MG63 (cell line): ENCODE data around the gene TAS1R1. TPM values are rescaled to one million over a fixed set of nuclear protein-coding genes. Genes with fewer than 3 reads are reported as not detected.

Experiments
- DNase-seq: peaks from one replicate; pipeline ENCODE4 v3.0.0-alpha.2; 2020
- H3K27me3 ChIP-seq: fragments of 250-450 bp; sonication (Bioruptor Pico); 2 replicates; pipeline ENCODE4 v1.5.1; 2020; ENCODE audit warnings: mild to moderate bottlenecking, moderate library complexity
- H3K36me3 ChIP-seq: fragments of 250-450 bp; sonication (Bioruptor Pico); 2 replicates; pipeline ENCODE4 v1.5.1; 2020; ENCODE audit warnings: mild to moderate bottlenecking, moderate library complexity
- H3K4me3 ChIP-seq: fragments of 250-450 bp; sonication (Bioruptor Pico); 2 replicates; pipeline ENCODE4 v1.5.1; 2020; ENCODE audit warnings: mild to moderate bottlenecking, moderate library complexity
- H3K9me3 ChIP-seq: fragments of 250-450 bp; sonication (Bioruptor Pico); 2 replicates; pipeline ENCODE4 v1.5.1; 2020; ENCODE audit warnings: mild to moderate bottlenecking, moderate library complexity
- total RNA-seq: library from RNA; depleted of rRNA; stranded (reverse); fragments of >200 nt; shearing (Covaris generic); gene quantifications from 2 replicates; pipeline ENCODE4 v1.2.3, GENCODE V29; 2014; ENCODE audit warnings: low replicate concordance

Gene TAS1R1
- total RNA-seq, 1 experiment from 2014 or later = not detected

DNA sequence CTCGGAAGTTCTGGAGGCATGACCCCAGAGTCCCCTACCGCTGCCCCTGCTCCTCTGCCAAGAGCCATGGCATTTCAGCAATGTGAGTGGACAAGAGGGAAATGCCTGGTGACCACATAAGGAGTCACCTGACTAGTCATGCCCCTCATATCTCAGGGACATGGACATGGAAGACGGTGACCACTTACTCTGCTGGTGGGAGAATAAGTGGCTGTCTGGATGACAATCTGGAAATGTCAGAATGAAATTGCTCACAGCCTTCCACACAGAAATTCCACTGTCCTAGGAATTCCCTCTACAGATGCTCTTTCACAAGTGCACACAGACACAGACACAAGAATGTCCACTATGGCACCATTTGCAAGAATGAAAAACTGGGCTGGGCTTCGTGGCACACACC lies 39.3 kb upstream of the TAS1R1 start:
- H3K4me3 ChIP-seq = no peak overlapping the region
- no peaks in the 10 kb centered on the region for H3K36me3 ChIP-seq
- no peaks in the 10 kb centered on the region for H3K9me3 ChIP-seq
- no peaks in the 10 kb centered on the region for H3K27me3 ChIP-seq
- DNase-seq = no peak

DNA sequence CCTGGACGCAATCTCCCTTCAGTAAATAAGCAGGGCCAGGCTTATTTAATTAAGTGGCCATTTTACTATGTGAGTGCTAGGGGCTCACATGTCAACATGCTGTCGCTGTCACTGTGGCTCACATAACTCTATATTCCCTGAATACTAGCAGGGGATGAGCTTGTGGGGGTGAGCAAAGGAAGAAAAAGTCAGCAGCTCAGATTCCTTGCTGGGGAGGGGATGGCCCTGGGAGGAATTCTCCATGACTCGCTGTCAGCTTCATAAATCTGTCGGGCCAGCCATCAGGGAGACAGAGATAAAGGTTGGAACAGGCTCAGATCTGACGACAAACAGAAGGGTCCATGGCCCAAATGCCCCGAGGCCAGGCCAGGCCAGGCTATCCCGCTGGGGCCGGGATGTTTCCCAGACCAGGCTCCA lies 37.7 kb upstream of the TAS1R1 start:
- no peak for DNase-seq
- Histone ChIP-seq H3K36me3 (no peaks in the 10 kb centered on the region), H3K27me3 (no peaks in the 10 kb centered on the region), H3K4me3 (no peak overlapping the region), H3K9me3 (no peaks in the 10 kb centered on the region)

DNA sequence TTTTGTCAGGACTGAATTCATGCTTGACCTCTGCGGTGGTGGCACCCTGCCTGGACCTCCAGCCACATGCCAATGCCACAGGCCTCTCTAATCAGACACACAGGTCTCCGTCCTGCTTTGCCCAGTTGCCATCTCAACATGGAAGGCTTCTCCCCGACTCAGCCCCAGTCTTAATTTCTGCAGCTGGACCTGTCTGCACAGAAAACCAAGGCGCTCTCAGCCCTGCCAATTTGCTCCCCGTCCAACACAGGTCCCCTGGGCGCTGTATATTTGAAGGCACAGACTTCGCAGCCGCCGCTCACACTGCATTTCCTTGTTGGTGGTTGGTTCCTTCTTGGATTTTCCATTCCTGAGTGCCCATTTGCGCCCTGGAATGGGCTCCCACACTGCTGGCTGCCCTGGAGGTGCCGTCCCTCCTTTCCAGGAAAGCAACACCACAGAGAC lies 35.6 kb upstream of the TAS1R1 start:
- no peaks in the 10 kb centered on the region for H3K27me3 ChIP-seq
- no peaks in the 10 kb centered on the region for H3K9me3 ChIP-seq
- H3K4me3 ChIP-seq = no peak overlapping the region
- H3K36me3 ChIP-seq = peaks cover 4% of the 10 kb centered on the region
- peak; percentile 46 for DNase-seq

DNA sequence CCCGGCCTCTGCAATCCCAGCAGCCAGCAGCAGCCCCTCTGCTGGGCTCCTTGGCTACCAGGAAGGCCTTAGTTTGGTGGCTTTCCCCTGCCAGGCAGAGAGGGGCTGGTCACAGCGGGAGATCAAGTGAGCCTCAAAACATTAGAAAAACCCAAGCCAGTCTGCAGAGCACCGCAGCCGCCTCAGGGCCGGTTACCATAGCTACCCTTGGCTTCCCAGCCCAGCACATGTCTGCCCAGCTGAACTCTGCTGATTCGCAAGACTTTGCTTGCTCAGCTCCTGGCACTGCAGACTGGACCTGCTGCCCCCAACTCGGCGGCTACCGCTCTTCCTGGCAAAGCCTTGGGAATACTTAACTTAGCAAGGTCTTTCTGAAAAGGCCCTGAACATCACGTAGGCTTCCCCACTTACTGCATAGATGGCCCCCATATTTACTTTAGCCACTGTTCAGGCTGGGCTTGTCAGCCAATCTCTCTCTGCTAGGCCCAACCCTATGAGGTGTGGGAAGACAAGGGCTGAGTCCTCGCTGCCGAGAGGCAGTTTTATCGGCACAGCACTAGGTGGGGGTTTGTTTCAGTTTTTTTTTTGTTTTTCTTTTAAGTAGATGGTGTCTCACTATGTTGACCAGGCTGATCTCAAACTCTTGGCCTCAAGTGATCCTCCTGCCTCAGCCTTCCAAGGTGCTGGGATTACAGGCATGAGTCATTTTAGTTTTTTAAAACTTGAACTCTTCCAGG lies 35.0 kb upstream of the TAS1R1 start:
- DNase-seq = peak; percentile 86
- Histone ChIP-seq H3K27me3 (no peaks in the 10 kb centered on the region), H3K36me3 (peaks cover 6% of the 10 kb centered on the region), H3K9me3 (no peaks in the 10 kb centered on the region), H3K4me3 (no peak overlapping the region)

DNA sequence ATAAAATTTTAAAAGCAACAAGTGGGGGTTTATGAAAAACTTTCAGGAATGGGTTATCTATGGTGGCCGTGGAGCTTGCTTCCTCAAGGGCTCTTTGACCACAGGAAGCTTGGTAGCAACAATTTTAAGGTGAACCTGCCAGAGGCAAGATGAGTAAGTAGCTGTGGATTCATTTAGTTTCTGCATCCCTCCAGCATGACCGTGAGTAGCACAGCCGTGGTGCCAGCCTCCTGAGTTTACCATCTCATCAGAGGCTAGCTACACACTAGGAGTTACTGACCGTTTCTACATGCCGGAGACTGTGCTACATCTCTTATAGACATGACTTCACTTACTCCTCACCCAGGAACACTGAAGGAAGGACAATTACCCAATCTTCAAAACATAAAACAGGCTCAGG lies 33.6 kb upstream of the TAS1R1 start:
- Histone ChIP-seq H3K27me3 (no peaks in the 10 kb centered on the region), H3K36me3 (peaks cover 20% of the 10 kb centered on the region), H3K4me3 (no peak overlapping the region), H3K9me3 (no peaks in the 10 kb centered on the region)
- peak; percentile 27 for DNase-seq

DNA sequence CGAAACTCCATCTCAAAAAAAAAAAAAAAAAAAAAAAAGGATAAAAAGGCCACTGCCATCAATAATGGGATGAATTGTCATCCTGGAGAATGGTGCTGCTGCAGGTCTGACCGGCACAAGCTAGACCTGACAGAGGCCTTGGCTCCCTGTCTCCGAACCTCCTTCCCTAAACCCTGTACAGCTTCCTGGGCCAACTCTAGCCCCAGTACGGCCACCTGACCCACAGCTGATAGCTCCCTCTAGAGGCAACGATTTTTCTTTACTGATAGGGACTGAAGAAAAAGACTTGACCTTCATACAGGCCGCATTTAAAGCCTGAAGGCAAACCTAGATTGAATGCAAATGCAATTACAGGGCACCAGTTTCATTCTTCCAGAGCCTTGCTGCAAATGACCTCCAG lies 31.5 kb upstream of the TAS1R1 start:
- peak; percentile 27 for DNase-seq
- Histone ChIP-seq H3K36me3 (peaks cover 28% of the 10 kb centered on the region), H3K9me3 (no peaks in the 10 kb centered on the region), H3K4me3 (no peak overlapping the region), H3K27me3 (no peaks in the 10 kb centered on the region)

DNA sequence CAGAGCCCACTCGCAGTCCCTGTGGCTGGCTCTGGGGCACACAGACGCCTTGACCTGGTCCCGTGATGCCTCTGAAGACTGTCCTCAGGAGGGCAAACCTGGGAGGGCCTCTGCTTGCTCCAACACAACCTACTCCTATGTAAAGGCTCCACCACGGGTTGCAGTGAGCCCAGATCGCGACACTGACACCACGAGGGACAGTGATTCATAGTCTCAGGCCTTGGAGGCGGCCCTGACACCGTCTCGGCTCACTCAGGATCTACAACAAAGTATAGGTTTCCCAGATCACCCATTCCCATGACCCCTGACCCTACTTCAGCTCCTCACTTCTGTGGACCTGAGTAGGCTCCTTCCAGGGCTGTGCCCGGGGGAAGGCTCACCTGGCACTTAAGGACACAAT lies 28.8 kb upstream of the TAS1R1 start:
- Histone ChIP-seq H3K27me3 (no peaks in the 10 kb centered on the region), H3K36me3 (peaks cover 46% of the 10 kb centered on the region), H3K4me3 (no peak overlapping the region), H3K9me3 (no peaks in the 10 kb centered on the region)
- DNase-seq = no peak

DNA sequence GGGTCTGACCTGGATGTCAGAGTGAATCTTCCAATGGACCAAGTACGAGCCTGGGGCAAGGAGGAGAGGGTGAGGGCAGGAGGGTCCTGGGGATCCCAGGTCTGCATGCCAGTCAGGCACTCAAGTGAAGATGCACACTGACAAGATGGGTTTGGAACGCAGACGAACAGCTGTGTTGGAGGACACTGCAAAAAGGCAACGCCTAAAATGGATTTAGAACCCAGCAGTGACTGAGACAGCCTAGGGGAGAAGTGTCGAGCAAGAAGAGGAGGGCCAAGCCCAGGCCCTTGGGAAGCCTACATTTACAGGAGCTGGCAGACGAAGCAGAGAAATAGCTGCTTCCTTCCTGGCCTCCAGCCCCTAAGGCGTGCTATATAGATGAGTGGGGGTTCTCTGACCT lies 26.6 kb upstream of the TAS1R1 start:
- Histone ChIP-seq H3K27me3 (no peaks in the 10 kb centered on the region), H3K4me3 (no peak overlapping the region), H3K9me3 (no peaks in the 10 kb centered on the region), H3K36me3 (peaks cover 68% of the 10 kb centered on the region)
- DNase-seq = no peak

DNA sequence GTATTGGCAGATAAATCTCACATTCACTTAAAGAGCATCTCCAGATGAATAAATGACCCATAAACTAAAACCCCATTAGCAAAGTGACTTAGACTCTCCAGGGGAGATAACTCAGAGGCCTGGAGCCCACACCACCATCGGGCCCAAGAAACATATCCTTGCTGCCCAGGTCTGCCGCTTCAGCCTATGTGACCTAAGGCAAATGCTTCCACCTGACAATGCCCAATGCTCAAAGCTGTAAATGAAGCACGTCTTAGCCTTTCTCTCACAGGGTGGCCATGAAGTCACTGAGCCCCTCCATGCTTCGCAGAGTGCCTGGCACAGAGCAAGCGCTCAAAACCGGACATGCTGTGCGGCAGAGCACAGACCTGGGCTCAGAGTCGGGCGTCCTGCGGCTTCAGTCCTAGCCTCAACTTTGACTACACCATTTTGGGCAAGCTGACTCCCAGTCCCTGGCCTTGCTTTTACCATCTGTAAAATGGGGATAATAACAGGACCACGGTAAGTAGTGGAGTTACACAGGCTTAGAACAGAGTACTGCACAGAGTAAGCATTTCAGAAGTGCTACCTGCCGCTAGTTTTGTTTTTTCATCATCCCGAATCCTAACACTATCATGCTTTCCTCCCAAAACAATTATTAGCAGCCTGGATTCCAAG lies 24.5 kb upstream of the TAS1R1 start:
- DNase-seq = no peak
- Histone ChIP-seq H3K4me3 (no peak overlapping the region), H3K27me3 (no peaks in the 10 kb centered on the region), H3K9me3 (no peaks in the 10 kb centered on the region), H3K36me3 (peaks cover 70% of the 10 kb centered on the region)

DNA sequence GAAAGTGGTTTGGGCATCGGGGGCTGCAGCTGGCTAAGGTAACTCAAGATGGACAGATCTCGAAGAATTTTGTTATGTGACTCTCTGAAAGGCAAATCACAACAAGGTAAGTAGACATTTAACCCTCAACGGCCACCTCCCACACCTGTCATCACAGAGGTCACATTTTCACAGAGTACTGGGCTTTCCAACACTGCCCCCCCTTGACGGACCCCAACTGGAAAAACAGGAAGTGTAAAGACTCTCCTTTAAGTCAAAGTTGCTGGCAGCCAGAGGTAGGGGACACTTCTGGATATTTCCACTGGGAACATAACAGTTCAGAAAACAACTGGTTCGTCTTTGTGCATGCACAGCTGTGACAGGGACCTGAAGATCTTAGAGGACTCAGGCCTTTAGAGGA lies 23.1 kb upstream of the TAS1R1 start:
- no peaks in the 10 kb centered on the region for H3K9me3 ChIP-seq
- H3K36me3 ChIP-seq = peaks cover 65% of the 10 kb centered on the region
- H3K4me3 ChIP-seq = no peak overlapping the region
- DNase-seq = no peak
- H3K27me3 ChIP-seq = no peaks in the 10 kb centered on the region

DNA sequence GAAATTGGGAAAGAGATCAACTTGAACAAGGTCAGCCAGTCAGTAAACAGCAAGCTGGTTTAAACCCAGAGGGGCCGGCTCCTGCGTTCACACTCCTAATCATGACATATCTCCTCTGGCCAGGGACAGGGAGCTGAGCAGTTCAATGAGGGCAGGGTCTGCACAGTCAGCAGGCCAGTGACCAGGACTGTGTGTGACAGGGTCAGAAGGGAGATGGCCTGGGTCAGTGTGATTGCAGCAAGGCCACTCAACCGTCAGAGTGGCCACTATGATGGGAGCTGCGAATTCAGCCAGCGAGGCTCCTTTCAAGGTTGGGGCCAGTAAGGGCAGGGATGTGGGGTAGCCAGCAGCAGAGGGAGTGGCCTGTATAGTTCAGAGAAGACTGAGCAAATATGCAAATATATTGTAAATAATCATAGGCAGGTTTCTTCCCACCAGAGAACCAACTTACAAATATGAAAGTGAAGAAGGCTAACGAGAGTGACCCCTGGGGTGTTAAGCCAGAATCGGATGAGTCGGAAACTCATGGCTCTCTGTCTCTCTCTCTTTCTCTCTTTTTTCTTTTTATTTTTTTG lies 20.8 kb upstream of the TAS1R1 start:
- peaks cover 57% of the 10 kb centered on the region for H3K36me3 ChIP-seq
- H3K9me3 ChIP-seq = no peaks in the 10 kb centered on the region
- H3K27me3 ChIP-seq = no peaks in the 10 kb centered on the region
- H3K4me3 ChIP-seq = no peak overlapping the region
- no peak for DNase-seq

DNA sequence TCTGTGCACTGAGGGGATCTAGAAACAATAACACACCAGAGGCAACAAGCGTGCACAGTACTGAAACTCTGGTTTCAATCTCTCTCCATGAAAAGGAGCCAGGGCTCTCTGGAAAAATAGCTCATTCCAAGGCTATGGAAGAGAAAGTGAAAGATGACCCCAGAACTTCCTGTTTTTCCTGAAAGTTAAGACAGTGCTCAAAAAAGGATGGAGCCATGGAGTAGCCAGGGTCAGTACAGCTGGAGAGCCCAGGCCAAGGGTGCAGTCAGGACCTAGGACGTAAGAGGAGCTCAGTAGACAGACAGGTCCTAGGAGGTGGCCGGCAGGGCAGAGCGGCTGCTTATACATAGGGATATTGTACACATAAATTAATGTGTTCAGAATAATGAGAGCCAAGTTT lies 19.9 kb upstream of the TAS1R1 start:
- Histone ChIP-seq H3K9me3 (no peaks in the 10 kb centered on the region), H3K36me3 (peaks cover 58% of the 10 kb centered on the region), H3K4me3 (no peak overlapping the region), H3K27me3 (no peaks in the 10 kb centered on the region)
- no peak for DNase-seq

DNA sequence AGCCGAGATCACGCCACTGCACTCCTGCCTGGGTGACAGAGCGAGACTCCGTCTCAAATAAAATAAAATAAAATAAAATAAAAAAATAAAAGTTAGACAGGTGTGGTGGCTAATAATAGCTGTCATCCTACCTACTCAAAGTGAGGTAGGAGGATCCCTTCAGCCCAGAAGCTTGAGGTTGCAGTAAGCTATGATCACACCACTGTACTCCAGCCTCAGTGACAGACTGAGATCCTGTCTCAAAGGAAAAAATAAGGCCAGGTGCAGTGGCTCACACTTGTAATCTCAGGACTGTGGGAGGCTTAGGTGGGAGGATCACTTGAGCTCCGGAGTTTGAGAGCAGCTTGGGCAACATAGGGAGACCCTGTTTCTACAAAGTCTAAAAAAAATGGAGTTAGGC lies 18.8 kb upstream of the TAS1R1 start:
- DNase-seq = no peak
- no peaks in the 10 kb centered on the region for H3K9me3 ChIP-seq
- no peaks in the 10 kb centered on the region for H3K27me3 ChIP-seq
- no peak overlapping the region for H3K4me3 ChIP-seq
- H3K36me3 ChIP-seq = peaks cover 55% of the 10 kb centered on the region

DNA sequence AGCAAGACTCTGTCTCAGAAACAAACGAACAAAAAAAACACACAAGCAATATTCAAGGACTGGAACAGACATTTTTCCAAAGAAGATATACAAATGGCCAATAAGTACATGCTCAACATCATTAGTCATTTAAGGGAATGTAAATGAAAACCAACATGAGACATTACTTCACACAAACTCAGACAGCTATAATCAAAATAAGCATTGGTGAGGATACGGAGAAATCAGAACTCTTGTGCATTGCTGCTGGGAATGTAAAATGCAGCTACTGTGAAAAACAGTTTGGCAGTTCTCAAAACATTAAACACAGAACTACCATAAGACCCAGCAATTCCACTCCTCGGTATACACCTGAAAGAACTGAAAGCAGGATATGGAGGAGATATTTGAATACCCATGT lies 16.2 kb upstream of the TAS1R1 start:
- Histone ChIP-seq H3K9me3 (no peaks in the 10 kb centered on the region), H3K27me3 (no peaks in the 10 kb centered on the region), H3K4me3 (no peak overlapping the region), H3K36me3 (peaks cover 50% of the 10 kb centered on the region)
- DNase-seq = no peak

DNA sequence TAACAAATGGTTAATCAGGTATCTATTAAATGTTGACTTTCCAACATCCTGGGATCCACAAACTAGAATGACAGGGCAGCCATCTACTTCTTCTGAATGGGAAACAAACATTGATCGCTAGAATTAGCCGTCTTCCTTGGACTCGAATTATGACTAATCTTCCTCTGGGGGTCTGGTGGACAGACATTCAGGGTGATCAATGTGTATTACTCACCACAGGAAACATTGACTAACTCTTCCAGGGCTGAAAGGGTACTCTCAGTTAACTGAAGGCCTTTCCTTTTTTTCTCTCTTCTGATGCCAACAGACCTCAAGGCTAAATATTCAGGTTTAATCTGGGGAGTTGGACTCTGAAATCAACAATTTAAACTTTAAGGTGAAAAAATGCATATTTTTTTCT lies 10.3 kb upstream of the TAS1R1 start:
- no peak for DNase-seq
- no peaks in the 10 kb centered on the region for H3K9me3 ChIP-seq
- peaks cover 67% of the 10 kb centered on the region for H3K36me3 ChIP-seq
- no peaks in the 10 kb centered on the region for H3K27me3 ChIP-seq
- no peak overlapping the region for H3K4me3 ChIP-seq

DNA sequence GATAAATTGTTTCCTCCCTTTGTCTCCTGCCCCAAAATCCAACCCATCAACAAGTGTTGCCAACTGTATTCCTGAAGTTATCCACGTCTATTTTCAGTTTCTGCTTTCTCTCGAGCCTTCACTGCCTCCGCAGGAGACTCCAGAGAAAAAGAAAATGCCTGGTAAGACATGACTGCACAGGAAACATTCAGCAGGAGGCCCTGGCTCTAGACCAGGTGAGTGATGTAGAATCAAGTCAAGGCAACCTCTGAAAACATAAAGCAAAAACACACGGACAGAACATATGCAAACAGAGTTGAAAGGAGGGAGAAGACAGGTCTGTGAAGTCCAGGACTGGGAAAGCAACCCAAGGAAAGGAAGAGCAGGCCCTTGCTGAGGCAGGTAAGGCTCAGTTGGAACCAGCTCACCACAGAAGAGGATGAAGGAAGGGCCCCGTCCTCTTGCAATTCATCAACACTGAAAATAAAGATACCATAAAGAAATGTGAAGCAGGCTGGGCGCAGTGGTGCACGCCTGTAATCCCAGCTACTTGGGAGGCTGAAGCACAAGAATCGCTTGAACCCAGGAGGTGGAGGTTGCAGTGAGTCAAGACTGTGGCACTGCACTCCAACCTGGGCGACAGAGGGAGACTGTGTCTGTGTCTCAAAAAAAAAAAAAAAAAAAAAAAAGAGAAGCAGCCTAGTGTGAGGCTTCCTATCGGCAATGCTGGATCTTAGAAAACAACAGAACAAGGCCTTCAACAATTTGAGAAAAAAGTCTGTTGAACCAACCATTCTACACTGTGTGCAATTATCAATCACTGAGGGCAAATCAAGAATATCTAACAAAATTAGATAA lies 9.6 kb upstream of the TAS1R1 start:
- no peak overlapping the region for H3K4me3 ChIP-seq
- peak; percentile 21 for DNase-seq
- peaks cover 69% of the 10 kb centered on the region for H3K36me3 ChIP-seq
- H3K27me3 ChIP-seq = no peaks in the 10 kb centered on the region
- no peaks in the 10 kb centered on the region for H3K9me3 ChIP-seq

DNA sequence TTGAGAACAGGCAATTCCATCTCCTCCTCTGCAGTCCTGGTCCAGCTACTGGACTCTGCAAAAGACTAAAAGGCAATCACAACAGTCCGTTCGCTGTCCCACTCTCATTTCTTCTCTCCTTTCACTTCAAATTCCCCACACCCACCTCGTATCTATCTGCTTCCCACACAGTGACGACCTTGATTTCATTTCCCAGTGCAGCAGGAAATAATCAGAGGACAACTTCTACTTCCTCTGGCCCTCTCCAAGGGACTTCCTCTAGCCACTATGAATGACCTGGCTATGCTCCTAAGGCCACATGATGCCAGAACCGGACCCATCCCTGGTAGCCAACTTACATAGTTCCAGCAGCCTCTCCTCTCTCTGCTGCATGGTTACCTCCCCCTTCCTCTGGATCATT lies 8.8 kb upstream of the TAS1R1 start:
- Histone ChIP-seq H3K27me3 (no peaks in the 10 kb centered on the region), H3K36me3 (peaks cover 69% of the 10 kb centered on the region), H3K9me3 (no peaks in the 10 kb centered on the region), H3K4me3 (no peak overlapping the region)
- no peak for DNase-seq
